Upper lobe of left lung (tissue), 6 donors: Measurements from ENCODE around the gene BAX. TPM values are rescaled to one million over a fixed set of nuclear protein-coding genes. Genes with fewer than 3 reads are reported as not detected.

ENCODE experiments used
- ATAC-seq, 2 donors: fragments of 200-7000 bp; cut with Tn5 transposase; one replicate each; pipeline ENCODE4 v1.9.1; 2022; ENCODE audit warnings: mild to moderate bottlenecking in 2 of 2, moderate library complexity in 2 of 2; ENCODE audit not compliant: low FRiP score in 2 of 2
- DNase-seq, 2 donors: peaks; one replicate each; pipeline ENCODE4 v3.0.0-alpha.2; 2019 to 2020
- H3K27ac ChIP-seq, 4 donors: fragments of 200-600 bp; sonication (generic); one replicate each; pipeline ENCODE4 v1.5.1; 2016 to 2019
- H3K27me3 ChIP-seq, 4 donors: fragments of 200-600 bp; sonication (generic); one replicate each; pipeline ENCODE4 v1.5.1; 2017 to 2019
- H3K36me3 ChIP-seq, 4 donors: fragments of 200-600 bp; sonication (generic); one replicate each; pipeline ENCODE4 v1.5.1; 2016 to 2019
- H3K4me1 ChIP-seq, 4 donors: fragments of 200-600 bp; sonication (generic); one replicate each; pipeline ENCODE4 v1.5.1; 2018 to 2019
- H3K4me3 ChIP-seq, 4 donors: fragments of 200-600 bp; sonication (generic); one replicate each; pipeline ENCODE4 v1.5.1; 2017 to 2019; ENCODE audit warnings: mild to moderate bottlenecking in 2 of 4, moderate library complexity in 1 of 4
- H3K9me3 ChIP-seq, 4 donors: fragments of 200-600 bp; sonication (generic); one replicate each; pipeline ENCODE4 v1.5.1; 2018 to 2019
- EP300 ChIP-seq, 4 donors: sonication (generic); formaldehyde crosslinking; IDR thresholded peaks; one replicate each; pipeline ENCODE4 v1.5.1; 2017; ENCODE audit warnings: antibody characterized with exemption in 4 of 4, control low read depth in 2 of 4
- POLR2A ChIP-seq, 4 donors: fragments of 450-650 bp; IDR thresholded peaks; one replicate each; pipeline ENCODE4 v1.5.1; 2016 to 2017; ENCODE audit warnings: antibody characterized with exemption in 4 of 4, mild to moderate bottlenecking in 2 of 4
- POLR2AphosphoS5 ChIP-seq, 2 donors: sonication (generic); formaldehyde crosslinking; IDR thresholded peaks; one replicate each; pipeline ENCODE4 v1.5.1; 2017; ENCODE audit warnings: antibody characterized with exemption in 2 of 2
- WGBS, 2 donors: methylation state at CpG; one replicate each; pipeline ENCODE4 v1.1.5; 2017 to 2018; 5-methylcytosine and 5-hydroxymethylcytosine counted together
- total RNA-seq, 6 donors: library from RNA; depleted of rRNA in 4 of 6; stranded (reverse); fragments of >200 nt in 4 of 6; gene quantifications; one replicate each; pipeline versions ENCODE4 v1.1.0 to v1.2.1, GENCODE V29; 2016 to 2021
- TF ChIP-seq, protein P1 (sequence below), 6 experiments: fragments of 450-650 bp in 4 of 6; fragments of 200-600 bp in 2 of 6; sonication (generic) in 2 of 6; IDR thresholded peaks; one replicate each; pipeline ENCODE4 v1.5.1; 2016 to 2019; ENCODE audit warnings: antibody characterized with exemption in 6 of 6
- donor health status: DM: no; HTN: no; CAD: no; lungs with moderate emphysema.
- donor health status: DM: no; HTN: yes; CAD: no; lungs with severe emphysema.

BAX gene
- total RNA-seq, 6 donors from 2014 or later: 68.1 to 143 (median 112) TPM

DNA sequence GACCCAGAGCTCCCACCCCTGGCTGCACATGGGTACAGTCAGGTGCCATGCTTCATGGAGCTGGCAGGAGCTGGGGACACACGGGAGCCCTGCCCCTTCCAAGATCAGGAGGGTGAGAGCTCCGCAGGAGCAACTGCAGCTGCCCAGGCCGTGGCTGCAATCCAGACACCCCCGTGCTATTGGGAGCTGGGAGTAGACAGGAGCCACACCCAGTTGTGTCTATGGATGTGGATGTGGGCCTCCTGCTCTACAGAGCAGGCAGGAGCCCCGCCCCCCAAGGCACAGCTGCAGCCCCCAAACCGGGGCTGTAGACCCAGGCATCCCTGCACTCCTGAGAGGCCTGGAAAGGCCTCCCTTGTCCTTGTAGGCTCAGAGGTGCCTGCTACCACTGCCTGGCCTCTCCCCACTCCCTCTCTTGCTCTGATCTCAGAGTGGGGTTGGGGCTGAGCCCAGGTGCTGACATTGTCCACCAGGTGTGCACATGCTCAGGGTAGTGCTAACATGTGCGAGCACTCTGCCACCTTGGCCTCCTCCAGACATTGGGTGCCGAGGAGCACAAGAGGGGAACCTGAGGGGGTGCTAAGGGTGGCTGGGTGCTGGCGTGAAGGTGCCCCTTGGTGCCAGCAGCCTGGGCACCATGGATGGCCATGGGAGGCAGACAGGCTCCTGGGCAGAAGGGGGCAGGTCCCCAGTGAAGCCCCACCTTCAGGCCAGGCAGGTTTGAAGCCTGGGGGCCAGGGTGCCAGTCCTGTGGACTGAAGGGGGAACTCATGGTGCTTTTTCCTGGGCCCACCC, 8.0 kb upstream of the BAX start:
- 88 to 100% methylated on average over 1 to 8 of the region's 9 CpGs for WGBS, 2 donors

GRCh38 chr19:48947258-48947542, 7.5 kb upstream of the BAX start:
- no peak for TF ChIP-seq EP300 (IDR thresholded peaks at IDR 0.05)
- no peak for TF ChIP-seq POLR2A (IDR thresholded peaks at IDR 0.05)
- WGBS, 2 donors: 96 to 100% methylated on average over 3 of the region's 3 CpGs
- H3K9me3 ChIP-seq: peaks cover 0 to 7% (median 0%) of the 10 kb centered on the region in 4 donors
- H3K4me3 ChIP-seq: no peak overlapping the region
- no peaks in the 10 kb centered on the region for H3K36me3 ChIP-seq
- no peak overlapping the region for H3K27ac ChIP-seq
- no peaks in the 10 kb centered on the region for H3K27me3 ChIP-seq
- H3K4me1 ChIP-seq: no peaks in the 10 kb centered on the region
- DNase-seq (no peak), ATAC-seq (no peak)

More for the DNA sequence above, 8.0 kb upstream of the BAX start:
- DNase-seq (no peak), ATAC-seq (no peak)
- Histone ChIP-seq H3K4me3 (no peak overlapping the region), H3K36me3 (no peaks in the 10 kb centered on the region), H3K9me3 (peaks cover 0 to 7% (median 0%) of the 10 kb centered on the region in 4 donors), H3K4me1 (no peaks in the 10 kb centered on the region), H3K27ac (no peak overlapping the region), H3K27me3 (no peaks in the 10 kb centered on the region)
- TF ChIP-seq POLR2AphosphoS5 (IDR thresholded peaks at IDR 0.05) (no peak), POLR2A (IDR thresholded peaks at IDR 0.05) (no peak), EP300 (IDR thresholded peaks at IDR 0.05) (no peak)
- TF ChIP-seq, protein P1, sequence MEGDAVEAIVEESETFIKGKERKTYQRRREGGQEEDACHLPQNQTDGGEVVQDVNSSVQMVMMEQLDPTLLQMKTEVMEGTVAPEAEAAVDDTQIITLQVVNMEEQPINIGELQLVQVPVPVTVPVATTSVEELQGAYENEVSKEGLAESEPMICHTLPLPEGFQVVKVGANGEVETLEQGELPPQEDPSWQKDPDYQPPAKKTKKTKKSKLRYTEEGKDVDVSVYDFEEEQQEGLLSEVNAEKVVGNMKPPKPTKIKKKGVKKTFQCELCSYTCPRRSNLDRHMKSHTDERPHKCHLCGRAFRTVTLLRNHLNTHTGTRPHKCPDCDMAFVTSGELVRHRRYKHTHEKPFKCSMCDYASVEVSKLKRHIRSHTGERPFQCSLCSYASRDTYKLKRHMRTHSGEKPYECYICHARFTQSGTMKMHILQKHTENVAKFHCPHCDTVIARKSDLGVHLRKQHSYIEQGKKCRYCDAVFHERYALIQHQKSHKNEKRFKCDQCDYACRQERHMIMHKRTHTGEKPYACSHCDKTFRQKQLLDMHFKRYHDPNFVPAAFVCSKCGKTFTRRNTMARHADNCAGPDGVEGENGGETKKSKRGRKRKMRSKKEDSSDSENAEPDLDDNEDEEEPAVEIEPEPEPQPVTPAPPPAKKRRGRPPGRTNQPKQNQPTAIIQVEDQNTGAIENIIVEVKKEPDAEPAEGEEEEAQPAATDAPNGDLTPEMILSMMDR (IDR thresholded peaks at IDR 0.05): no peak

DNA sequence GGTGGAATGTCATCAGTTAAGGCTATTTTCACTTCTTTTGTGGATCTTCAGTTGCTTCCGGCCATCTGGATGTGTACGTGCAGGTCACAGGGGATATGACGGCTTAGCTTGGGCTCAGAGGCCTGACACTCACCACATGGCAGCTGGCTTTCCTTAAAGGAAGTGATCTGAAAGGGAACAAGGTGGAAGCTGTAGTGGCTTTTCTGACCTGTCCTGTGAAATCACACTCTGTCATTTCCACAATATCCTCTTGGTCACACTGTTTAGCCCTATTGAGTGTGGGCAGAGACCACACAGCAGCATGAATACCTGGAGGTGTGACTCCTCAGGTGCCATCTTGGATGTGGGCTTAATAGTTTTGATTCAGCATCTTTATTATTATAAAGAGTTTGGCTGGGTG, 4.5 kb upstream of the BAX start:
- TF ChIP-seq POLR2A (IDR thresholded peaks at IDR 0.05) (no peak), POLR2AphosphoS5 (IDR thresholded peaks at IDR 0.05) (no peak), EP300 (IDR thresholded peaks at IDR 0.05) (no peak)
- TF ChIP-seq, protein P1 (IDR thresholded peaks at IDR 0.05): no peak
- no peaks in the 10 kb centered on the region for H3K27me3 ChIP-seq
- 49 to 78% methylated on average over 3 of the region's 3 CpGs for WGBS, 2 donors

GRCh38 chr19:48950830-48951519, 3.7 kb upstream of the BAX start:
- no peak for ATAC-seq
- H3K27me3 ChIP-seq: no peaks in the 10 kb centered on the region
- WGBS, 2 donors: 55 to 58% methylated on average over 8 to 9 of the region's 9 CpGs
- no peak overlapping the region for H3K27ac ChIP-seq
- TF ChIP-seq, protein P1 (IDR thresholded peaks at IDR 0.05): no peak
- TF ChIP-seq POLR2A (IDR thresholded peaks at IDR 0.05) (no peak), POLR2AphosphoS5 (IDR thresholded peaks at IDR 0.05) (no peak), EP300 (IDR thresholded peaks at IDR 0.05) (no peak)
- H3K4me3 ChIP-seq: no peak overlapping the region
- no peak for DNase-seq
- peaks cover 0 to 7% (median 0%) of the 10 kb centered on the region in 4 donors for H3K9me3 ChIP-seq
- H3K36me3 ChIP-seq: no peaks in the 10 kb centered on the region
- H3K4me1 ChIP-seq: peaks cover 8 to 15% (median 10%) of the 10 kb centered on the region in 4 donors

More for the DNA sequence above, 4.5 kb upstream of the BAX start:
- no peak overlapping the region for H3K4me3 ChIP-seq
- peaks cover under 1 to 7% (median 2%) of the 10 kb centered on the region in 4 donors for H3K4me1 ChIP-seq
- DNase-seq (no peak), ATAC-seq (no peak)
- no peaks in the 10 kb centered on the region for H3K36me3 ChIP-seq
- peaks cover 0 to 7% (median 0%) of the 10 kb centered on the region in 4 donors for H3K9me3 ChIP-seq
- H3K27ac ChIP-seq: no peak overlapping the region

- TF ChIP-seq POLR2AphosphoS5 (IDR thresholded peaks at IDR 0.05) (no peak), POLR2A (IDR thresholded peaks at IDR 0.05) (no peak), EP300 (IDR thresholded peaks at IDR 0.05) (no peak)
- TF ChIP-seq, protein P1 (IDR thresholded peaks at IDR 0.05): no peak
- Histone ChIP-seq H3K4me1 (peaks cover 11 to 17% (median 13%) of the 10 kb centered on the region in 4 donors), H3K36me3 (peaks cover 0 to 5% (median 0%) of the 10 kb centered on the region in 4 donors), H3K9me3 (no peaks in the 10 kb centered on the region), H3K27me3 (no peaks in the 10 kb centered on the region), H3K4me3 (no peak overlapping the region), H3K27ac (no peak overlapping the region)
- ATAC-seq (no peak), DNase-seq (no peak)
- WGBS, 2 donors: 75 to 88% methylated on average over 3 to 4 of the region's 4 CpGs
Observed at GRCh38 chr19:48953141-48953540, 1.5 kb upstream of the BAX start.
